K562 (cell line): ENCODE results near the gene HPSE2.

ENCODE experiments used
- POLR2AphosphoS2 ChIP-seq: IDR thresholded peaks from 2 replicates; pipeline ENCODE4 v1.6.1; 2012; ENCODE audit warnings: low read length, improper control_type of control experiment
- ZBTB7A ChIP-seq: IDR thresholded peaks from 2 replicates; pipeline ENCODE4 v1.6.1; 2011; ENCODE audit warnings: low read depth, mild to moderate bottlenecking, low read length, moderate library complexity, borderline replicate concordance; ENCODE audit not compliant: control insufficient read depth
- TF ChIP-seq, protein P1 (sequence below), 3 experiments: IDR thresholded peaks in 2 of 3; conservative IDR thresholded peaks in 1 of 3; 2 replicates each; pipeline ENCODE4 v1.5.1; 2011 to 2012; ENCODE audit warnings: low read length in 3 of 3, mild to moderate bottlenecking in 3 of 3, control low read depth in 2 of 3, improper control_type of control experiment in 1 of 3, inconsistent platforms in 1 of 3, low read depth in 1 of 3, mixed read lengths in 1 of 3, moderate library complexity in 1 of 3; ENCODE audit not compliant: insufficient read depth in 2 of 3
- TF ChIP-seq, protein P2 (sequence below): fragments of 450-650 bp; IDR thresholded peaks from 2 replicates; pipeline ENCODE4 v1.6.1; 2016; ENCODE audit warnings: borderline replicate concordance
- TF ChIP-seq, protein P3 (sequence below), 3 experiments: fragments of 200-800 bp in 1 of 3; sonication (Bioruptor generic) in 1 of 3; sonication (generic) in 1 of 3; formaldehyde crosslinking in 1 of 3; IDR thresholded peaks; 2 replicates each; pipeline versions ENCODE4 v1.6.1 to v1.8.0; 2016 to 2022; ENCODE audit warnings: mild to moderate bottlenecking in 2 of 3, missing compliant biosample characterization in 2 of 3, missing genetic modification characterization in 2 of 3, missing genetic modification reagents in 1 of 3

DNA sequence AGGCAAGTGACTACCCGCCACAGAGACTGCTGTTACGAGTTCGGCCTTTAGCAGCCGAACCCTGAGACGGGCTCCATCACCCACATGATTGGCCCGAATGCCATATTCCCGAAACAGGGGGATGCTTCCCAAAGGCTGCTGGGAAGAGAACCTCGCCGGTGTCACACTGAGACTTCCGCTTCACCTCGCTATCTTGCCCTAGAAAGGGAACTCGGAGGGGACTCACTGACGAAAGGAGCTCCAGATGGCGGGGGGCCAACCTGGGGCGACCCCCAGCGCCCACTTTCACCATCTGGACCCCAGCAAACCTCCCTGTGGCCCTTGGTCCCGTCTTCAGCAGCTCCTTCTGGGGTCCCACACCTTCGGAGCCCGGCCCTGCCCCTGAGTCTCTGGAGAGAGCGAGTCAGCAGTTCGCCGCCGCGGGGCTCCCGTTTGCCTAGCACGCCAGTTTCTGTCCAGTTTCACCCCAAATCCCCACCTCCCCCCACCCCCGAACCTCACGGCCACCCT is 789.4 kb downstream of the HPSE2 start:
- TF ChIP-seq, protein P1, sequence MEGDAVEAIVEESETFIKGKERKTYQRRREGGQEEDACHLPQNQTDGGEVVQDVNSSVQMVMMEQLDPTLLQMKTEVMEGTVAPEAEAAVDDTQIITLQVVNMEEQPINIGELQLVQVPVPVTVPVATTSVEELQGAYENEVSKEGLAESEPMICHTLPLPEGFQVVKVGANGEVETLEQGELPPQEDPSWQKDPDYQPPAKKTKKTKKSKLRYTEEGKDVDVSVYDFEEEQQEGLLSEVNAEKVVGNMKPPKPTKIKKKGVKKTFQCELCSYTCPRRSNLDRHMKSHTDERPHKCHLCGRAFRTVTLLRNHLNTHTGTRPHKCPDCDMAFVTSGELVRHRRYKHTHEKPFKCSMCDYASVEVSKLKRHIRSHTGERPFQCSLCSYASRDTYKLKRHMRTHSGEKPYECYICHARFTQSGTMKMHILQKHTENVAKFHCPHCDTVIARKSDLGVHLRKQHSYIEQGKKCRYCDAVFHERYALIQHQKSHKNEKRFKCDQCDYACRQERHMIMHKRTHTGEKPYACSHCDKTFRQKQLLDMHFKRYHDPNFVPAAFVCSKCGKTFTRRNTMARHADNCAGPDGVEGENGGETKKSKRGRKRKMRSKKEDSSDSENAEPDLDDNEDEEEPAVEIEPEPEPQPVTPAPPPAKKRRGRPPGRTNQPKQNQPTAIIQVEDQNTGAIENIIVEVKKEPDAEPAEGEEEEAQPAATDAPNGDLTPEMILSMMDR (IDR thresholded peaks at IDR 0.05 in 2 of 3, conservative IDR thresholded peaks at IDR 0.05 in 1 of 3; ENCODE audit: insufficient read depth in 2 of 3, low read depth in 1 of 3, low read length in 3 of 3): no peak
- TF ChIP-seq, protein P2, sequence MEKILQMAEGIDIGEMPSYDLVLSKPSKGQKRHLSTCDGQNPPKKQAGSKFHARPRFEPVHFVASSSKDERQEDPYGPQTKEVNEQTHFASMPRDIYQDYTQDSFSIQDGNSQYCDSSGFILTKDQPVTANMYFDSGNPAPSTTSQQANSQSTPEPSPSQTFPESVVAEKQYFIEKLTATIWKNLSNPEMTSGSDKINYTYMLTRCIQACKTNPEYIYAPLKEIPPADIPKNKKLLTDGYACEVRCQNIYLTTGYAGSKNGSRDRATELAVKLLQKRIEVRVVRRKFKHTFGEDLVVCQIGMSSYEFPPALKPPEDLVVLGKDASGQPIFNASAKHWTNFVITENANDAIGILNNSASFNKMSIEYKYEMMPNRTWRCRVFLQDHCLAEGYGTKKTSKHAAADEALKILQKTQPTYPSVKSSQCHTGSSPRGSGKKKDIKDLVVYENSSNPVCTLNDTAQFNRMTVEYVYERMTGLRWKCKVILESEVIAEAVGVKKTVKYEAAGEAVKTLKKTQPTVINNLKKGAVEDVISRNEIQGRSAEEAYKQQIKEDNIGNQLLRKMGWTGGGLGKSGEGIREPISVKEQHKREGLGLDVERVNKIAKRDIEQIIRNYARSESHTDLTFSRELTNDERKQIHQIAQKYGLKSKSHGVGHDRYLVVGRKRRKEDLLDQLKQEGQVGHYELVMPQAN: no peak
- TF ChIP-seq POLR2AphosphoS2 (no peak), ZBTB7A (no peak; the same call in 1 of the 2 replicates)
- TF ChIP-seq, protein P3, sequence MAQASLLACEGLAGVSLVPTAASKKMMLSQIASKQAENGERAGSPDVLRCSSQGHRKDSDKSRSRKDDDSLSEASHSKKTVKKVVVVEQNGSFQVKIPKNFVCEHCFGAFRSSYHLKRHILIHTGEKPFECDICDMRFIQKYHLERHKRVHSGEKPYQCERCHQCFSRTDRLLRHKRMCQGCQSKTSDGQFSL (CRISPR knock-in tag; IDR thresholded peaks at IDR 0.05): no peak
- TF ChIP-seq, protein P3 (tag; IDR thresholded peaks at IDR 0.05): no peak
